Right ventricle myocardium inferior (tissue), 1 donor: ENCODE measurements around the gene CEMIP. TPM values are rescaled to one million over a fixed set of nuclear protein-coding genes. Genes with fewer than 3 reads are reported as not detected.

Experiments used
- ATAC-seq: fragments of 200-7000 bp; cut with Tn5 transposase; one replicate; pipeline ENCODE4 v1.9.1; 2020; ENCODE audit warnings: mild to moderate bottlenecking, moderate library complexity
- DNase-seq: peaks from one replicate; pipeline ENCODE4 v3.0.0; 2021; ENCODE audit errors: missing footprints
- intact Hi-C: fragments of 100-400 bp; cut with DNase I; formaldehyde crosslinking; loops from one replicate; pipeline ENCODE4 v1.11.0; 2022
- long read RNA-seq: library from polyadenylated mRNA; unstranded; transcript quantifications from one replicate; pipeline ENCODE4 v2.0.0, GENCODE V29; 2021
- total RNA-seq: library from RNA; stranded (reverse); fragmentation: NEBNext Ultra II Directional; extraction: Animal tissue kit (Norgen Biotek cat#: 25700); gene quantifications from one replicate; pipeline ENCODE4 v1.2.1, GENCODE V29; 2021
- donor health status: DM: no; HTN: yes; CAD: no; lungs with severe emphysema.

The CEMIP gene, protein sequence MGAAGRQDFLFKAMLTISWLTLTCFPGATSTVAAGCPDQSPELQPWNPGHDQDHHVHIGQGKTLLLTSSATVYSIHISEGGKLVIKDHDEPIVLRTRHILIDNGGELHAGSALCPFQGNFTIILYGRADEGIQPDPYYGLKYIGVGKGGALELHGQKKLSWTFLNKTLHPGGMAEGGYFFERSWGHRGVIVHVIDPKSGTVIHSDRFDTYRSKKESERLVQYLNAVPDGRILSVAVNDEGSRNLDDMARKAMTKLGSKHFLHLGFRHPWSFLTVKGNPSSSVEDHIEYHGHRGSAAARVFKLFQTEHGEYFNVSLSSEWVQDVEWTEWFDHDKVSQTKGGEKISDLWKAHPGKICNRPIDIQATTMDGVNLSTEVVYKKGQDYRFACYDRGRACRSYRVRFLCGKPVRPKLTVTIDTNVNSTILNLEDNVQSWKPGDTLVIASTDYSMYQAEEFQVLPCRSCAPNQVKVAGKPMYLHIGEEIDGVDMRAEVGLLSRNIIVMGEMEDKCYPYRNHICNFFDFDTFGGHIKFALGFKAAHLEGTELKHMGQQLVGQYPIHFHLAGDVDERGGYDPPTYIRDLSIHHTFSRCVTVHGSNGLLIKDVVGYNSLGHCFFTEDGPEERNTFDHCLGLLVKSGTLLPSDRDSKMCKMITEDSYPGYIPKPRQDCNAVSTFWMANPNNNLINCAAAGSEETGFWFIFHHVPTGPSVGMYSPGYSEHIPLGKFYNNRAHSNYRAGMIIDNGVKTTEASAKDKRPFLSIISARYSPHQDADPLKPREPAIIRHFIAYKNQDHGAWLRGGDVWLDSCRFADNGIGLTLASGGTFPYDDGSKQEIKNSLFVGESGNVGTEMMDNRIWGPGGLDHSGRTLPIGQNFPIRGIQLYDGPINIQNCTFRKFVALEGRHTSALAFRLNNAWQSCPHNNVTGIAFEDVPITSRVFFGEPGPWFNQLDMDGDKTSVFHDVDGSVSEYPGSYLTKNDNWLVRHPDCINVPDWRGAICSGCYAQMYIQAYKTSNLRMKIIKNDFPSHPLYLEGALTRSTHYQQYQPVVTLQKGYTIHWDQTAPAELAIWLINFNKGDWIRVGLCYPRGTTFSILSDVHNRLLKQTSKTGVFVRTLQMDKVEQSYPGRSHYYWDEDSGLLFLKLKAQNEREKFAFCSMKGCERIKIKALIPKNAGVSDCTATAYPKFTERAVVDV (N-terminal part only)
- 0.14 TPM for total RNA-seq
- long read RNA-seq = 0 reads

DNA sequence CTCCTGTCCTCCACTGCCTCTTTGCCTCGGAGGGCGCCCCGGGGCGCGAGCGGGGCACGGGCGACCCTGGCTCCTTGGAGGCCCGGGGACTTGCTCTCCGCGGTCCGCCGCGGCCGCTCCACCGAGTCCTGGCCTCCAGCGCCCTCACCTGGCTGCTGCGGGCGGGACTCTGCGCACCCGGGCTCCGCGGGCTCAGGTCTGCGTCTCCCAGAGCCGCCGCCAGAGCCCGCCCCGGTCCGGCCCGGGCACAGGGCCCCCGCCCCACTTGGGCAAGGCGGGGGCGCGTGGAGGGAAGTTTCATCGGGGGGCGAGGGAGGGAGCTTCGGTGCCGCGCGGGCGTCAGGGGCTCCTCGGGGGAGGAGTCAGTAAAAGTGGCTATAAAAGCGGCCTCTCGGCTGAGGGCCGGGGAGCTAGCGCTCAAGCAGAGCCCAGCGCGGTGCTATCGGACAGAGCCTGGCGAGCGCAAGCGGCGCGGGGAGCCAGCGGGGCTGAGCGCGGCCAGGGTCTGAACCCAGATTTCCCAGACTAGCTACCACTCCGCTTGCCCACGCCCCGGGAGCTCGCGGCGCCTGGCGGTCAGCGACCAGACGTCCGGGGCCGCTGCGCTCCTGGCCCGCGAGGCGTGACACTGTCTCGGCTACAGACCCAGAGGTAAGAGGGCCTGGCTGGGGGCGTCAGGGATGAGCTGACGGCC lies at the start of gene CEMIP:
Gene CEMIP (plus strand): TSS at position 407 of the 694 bp plus-strand sequence. CDS start 94,510 bp downstream, outside the sequence.
- DNase-seq (peak; percentile 86), ATAC-seq (peak; percentile 89)
- intact Hi-C loops = loop anchor here (1.0 to 5.0 kb wide), 3 partner anchors 142 to 322 kb away; no protein-coding TSS in a partner anchor

DNA sequence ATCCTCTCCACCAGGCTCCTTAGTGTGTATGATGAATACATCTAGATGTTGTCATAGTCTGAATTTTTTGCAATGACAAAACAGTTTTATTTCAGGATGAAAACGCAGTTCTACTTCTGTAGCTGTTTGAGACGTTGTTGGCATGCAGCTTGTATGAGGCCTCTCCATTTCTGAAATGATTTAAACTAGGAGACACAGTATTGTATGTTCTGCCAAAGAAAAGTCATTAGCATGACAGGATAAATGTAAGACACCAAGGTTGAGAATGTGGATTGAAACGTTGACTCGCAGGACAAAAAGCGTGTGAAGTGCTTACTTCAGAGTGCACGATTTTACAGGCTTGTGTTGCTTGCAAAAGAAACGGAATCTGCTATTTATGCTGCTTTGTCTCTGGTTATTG lies 48.8 kb upstream of the CEMIP start:
- intact Hi-C loops = no loop called here
- DNase-seq (no peak), ATAC-seq (no peak)

DNA sequence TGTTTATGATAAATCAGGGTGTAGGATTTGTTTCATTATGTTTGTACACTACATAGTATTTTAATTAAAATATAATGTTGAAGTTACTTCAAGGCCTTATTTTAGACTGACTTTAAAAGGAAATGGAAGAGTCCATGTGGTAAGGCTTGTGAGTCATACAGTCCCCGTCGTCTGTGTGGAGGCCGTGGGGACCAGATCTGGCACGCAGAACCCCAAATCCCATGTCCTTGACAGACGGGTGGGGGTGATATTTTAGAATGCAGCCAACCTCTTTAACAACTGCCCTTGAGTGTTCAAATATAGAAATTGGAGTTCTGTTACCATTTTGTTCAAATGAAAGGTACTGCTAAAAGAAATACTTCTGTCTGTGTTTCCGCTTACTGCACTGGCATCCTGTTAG lies 48.2 kb upstream of the CEMIP start:
- no peak for DNase-seq
- peak; percentile 48 for ATAC-seq
- intact Hi-C loops = no loop called here

DNA sequence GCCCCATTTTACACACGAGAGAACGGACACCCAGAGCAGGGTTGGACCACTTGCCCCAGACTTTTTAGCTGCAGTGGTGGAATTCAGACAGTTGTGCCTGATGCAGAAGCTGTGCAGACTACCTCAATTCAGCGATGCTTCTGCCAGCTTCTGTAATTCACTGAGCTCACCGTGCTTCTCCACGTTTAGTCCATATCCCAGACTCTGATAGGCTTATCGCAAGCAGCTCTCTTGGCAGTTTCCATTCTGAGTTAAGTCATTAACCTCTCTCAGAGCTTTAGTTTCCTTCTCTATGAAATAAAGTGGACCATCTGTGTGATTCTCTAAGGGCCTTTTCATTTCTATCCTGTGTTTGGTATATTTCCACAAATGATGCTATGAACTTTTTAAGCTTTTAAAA lies 47.0 kb upstream of the CEMIP start:
- ATAC-seq (peak; percentile 53), DNase-seq (no peak)
- intact Hi-C loops = no loop called here

DNA sequence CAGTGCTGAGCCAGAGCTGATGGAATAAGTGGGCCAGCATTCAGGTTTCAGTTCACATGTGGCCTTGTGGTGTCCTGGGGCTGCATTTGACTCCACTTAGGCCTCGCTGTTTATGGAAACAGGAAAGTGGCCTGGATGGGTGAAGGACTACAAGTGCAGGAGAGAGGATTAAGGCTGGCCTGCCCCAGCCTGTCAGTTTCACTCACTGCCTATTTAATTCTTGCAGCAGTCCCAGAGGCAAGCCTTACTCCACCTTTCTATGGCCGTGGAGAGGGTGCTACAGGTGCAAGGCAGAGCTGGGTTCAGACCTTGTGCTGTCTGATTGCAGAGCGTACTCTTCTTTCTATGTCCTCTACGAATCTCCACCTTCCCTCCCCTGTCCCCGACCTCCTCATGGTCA lies 46.4 kb upstream of the CEMIP start:
- ATAC-seq (no peak), DNase-seq (no peak)
- intact Hi-C loops = no loop called here

DNA sequence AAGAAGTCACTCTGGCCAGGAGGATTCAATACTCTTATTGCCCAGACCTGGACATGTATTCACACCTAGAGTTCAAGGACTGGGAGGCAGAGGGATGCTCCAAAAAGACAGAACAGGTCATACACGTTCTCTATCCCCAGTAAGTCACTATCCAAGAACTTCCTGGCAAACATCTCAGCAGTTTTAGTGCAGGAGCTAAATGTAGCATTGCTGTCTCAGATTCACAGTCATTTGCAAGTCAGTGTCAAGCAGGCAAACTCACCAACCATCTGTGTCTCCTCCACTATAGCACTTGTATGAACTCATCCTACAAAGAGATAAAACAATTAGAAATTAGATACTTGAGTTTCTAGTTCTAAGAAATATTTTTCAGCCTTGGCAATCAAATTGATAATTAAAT lies 45.7 kb upstream of the CEMIP start:
- DNase-seq (no peak), ATAC-seq (no peak)
- intact Hi-C loops = no loop called here

DNA sequence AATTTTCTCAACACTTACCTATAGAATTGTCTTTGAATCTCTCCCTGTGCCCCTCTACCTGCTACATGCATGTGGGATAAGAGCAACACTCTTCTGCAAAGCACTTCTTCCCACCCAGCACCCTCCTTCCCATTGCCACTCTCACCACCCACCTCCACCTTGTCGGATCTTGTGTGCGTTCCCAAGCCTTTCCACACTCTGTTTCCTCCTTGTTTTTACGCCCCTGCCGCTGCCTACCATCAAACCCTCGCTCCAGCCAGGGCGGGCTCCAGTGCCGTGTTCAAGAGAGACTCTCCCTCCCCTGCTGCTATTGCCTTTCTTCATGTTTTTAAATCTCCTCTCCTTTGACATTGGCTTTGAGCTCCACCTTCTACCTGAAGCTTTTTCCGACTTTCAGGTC lies 43.8 kb upstream of the CEMIP start:
- intact Hi-C loops = no loop called here
- ATAC-seq = no peak
- no peak for DNase-seq

DNA sequence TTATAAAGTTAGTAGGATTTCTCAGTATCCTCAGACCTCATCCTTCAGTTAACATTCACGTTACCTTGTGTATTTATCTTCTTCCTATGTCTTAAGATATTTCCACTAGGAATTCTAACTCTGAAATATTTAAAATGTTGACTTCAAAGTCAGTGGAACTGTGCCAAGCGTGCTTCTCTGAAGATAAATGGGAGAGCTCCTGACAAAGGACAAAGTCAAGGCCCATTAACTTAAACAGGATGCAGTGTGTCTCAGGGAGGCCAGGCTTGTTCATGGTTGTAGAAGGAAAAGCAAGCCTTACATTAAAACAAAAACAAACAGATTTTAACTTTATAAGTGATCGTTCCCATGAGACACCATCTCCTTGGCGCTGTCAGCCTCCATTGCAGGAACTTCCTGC lies 42.6 kb upstream of the CEMIP start:
- ATAC-seq (no peak), DNase-seq (no peak)
- intact Hi-C loops = no loop called here

DNA sequence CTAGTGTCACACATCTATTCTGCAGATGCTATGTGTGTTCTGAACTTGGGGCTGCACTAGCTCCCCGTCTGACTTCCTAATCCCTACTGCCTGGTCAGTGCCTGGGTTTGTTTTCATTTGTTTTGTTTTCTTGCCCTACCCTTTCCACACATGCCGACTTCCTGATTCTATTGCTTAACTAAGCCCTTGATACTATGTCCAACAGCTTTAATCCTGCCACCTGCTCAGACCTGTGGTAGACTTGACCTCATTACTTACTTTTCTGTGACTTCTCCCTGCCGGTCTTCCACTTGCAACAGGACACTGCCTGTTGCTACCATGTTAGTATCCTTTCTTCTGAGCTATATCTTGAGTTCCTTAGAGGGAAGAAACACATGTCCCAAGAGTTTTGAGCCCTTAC lies 39.3 kb upstream of the CEMIP start:
- ATAC-seq = no peak
- intact Hi-C loops = no loop called here
- DNase-seq = no peak

DNA sequence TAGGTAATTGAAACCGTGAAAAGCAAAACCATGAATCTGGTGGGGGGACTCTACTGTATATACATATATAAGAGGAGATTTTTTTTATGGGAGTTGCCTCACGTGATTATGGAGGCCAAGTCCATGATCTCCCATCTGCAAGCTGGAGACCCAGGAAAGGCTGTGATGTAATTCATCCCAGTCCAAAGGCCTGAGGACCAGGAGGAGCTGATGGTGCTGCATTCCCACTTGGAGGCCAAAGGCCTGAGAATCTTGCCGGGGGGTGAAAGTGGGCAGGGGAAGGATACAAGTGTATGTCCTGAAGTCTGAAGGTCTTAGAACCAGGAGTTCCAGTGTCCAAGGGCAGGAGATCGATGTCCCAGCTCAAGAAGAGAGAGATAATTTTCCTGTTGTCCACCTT lies 37.1 kb upstream of the CEMIP start:
- ATAC-seq = no peak

DNA sequence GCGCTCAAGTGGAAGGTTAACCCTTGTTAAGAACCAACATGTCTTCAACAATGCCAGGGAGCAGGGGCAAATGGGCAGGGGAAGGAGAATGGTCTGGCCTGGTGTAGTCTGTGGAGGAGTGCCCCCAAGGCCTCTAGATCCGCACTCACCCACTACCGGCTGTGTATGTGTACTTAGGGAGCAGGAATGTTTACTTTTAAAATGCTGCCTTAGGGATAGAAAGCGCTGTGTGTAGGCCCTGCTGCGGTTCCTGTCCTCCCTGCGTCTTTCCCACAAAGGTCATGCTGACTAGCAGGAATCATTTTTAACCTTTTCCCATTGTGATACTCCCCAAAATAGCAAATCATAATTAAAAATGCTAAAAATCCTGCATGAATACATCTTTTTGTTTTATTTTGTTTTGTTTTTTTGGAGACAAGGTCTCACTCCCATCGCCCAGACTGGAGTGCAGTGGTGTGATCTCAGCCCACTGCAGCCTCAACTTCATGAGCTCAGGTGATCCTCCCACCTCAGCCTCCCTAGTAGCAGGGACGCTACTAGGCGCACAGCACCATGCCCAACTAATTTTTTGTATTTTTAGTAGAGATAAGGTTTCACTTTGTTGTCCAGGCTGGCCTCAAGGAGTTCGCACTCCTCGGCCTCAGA lies 35.9 kb upstream of the CEMIP start:
- ATAC-seq (no peak), DNase-seq (no peak)
- intact Hi-C loops = no loop called here

More for the DNA sequence above, 37.1 kb upstream of the CEMIP start:
- intact Hi-C loops = no loop called here
- DNase-seq = no peak

DNA sequence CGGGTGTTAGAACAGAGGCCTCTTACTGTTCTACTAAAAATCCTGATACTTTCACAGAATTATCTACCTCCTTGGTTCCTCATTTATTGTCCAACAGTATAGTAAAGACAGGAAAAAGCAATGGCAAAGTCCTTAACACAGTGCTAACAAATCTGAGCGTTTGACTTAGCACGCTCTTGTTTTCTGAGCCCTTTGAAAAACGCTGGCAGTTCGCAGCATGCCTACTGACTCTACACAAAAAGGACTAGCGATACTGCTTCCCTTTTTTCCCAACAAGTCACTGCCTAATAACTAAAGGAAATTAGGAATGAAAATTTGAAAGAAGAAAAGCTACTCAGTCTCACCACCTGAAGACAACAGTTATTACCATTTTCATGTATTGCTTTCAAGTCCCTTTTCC lies 34.8 kb upstream of the CEMIP start:
- no peak for DNase-seq
- no peak for ATAC-seq
- intact Hi-C loops = no loop called here

DNA sequence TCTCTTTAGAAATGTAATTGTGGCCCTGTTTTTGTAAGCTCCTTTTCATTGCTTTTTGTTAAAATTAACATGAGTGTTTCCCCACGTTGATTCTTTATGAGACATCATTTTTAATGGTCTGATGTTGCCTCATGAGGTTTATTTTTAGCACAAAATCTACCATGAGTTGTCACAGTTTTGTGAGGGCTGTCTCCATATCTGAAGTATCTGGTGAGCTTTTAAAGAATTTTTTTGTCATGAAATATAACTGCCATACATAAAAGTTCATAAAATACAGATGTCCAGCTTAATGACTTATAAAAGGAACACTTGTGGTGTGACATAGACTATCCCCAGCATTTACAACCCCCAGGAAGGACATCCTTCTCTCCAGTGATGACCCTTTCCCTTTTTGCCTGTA lies 34.3 kb upstream of the CEMIP start:
- intact Hi-C loops = no loop called here
- ATAC-seq (no peak), DNase-seq (no peak)

DNA sequence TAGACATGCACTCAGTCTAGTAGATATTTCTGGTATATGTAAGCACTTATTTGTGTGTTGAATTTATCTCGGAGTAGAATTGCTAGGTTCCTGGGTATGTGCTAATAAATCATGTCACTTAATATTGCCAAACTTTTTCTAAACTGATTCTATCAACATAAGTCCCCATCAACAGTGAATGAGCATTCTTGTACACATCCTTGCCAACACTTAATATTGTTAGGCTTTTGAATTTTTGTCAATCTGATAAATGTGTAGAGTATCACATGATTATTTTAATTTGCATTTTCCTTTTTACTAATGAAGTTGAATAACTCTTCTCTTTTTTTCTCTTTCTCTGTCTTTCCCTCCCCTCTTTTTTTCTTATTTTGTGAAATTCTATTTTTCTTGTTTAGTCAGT lies 33.3 kb upstream of the CEMIP start:
- no peak for DNase-seq
- no peak for ATAC-seq
- intact Hi-C loops = no loop called here

DNA sequence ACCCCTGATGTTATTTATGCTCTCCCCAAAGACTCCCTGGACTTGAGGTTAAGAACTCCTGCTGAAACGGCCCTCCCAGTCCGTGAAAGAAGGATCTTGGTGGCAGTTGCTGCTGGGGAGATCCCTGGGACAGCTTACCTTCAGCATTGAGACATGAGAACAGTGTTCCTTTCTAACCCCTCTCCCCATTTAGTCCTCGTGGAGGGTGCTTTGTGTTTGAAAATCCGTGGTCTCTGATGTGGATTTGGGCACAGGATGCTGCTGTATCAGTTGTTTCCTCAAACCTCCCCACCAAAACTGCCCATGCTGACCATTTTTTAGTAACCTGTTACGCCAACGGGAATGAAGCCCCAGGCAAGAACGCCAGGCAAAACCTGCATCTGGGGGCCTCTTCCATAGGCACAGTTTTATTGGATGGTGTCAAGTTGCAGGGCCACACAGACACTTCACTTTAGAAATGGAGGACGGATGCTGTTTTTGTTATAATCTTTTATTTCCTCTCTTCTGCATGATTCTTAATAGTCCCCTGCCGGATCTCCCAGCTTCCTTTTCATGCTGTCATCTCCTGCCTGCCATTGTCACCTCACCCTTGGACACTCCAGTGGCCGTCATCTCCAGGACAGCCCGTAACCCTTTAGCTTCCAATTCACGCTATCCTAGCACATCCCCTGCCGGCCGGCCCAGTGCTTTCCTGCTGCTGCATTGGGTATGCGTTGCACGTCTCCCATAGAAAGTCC lies 31.7 kb upstream of the CEMIP start:
- intact Hi-C loops = no loop called here
- DNase-seq = no peak
- no peak for ATAC-seq

DNA sequence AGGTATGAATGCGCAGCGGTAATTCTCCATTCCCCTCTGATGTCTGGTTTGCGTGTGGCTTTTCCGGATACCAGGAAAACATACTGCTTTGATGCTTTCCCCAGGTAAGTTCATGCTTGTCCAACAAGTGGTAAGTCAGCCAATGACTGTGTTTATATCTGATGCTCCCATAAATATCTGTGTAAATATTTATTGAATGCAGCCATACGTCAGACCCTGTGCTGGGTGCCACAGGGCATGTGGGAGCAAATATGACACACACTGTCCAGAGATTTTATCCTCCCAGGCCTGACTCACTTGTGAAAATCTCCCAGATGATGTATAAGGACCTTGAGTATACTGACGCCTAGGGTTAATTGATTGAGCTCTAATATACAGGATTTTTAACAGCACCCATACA lies 29.6 kb upstream of the CEMIP start:
- ATAC-seq = no peak
- DNase-seq = no peak
- intact Hi-C loops = no loop called here

DNA sequence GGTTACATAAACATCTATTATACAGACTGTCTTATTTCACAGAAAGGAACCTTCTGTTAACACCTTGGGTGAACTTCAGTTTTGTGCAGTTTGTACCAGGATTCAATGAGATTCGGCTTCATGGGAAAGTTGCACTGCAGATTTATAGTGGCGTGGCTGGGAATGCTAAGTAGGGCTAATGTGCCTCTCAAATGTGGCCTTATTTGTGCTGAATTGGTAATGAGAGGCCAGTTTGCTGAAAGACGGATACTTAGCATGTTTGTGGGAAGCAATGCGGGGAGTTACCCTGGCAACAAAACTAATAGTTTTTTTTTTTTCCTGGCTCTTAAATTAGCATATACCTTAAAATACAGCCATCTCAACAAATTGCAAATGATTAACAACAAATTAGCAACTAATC lies 28.6 kb upstream of the CEMIP start:
- no peak for ATAC-seq
- intact Hi-C loops = no loop called here
- DNase-seq = no peak

DNA sequence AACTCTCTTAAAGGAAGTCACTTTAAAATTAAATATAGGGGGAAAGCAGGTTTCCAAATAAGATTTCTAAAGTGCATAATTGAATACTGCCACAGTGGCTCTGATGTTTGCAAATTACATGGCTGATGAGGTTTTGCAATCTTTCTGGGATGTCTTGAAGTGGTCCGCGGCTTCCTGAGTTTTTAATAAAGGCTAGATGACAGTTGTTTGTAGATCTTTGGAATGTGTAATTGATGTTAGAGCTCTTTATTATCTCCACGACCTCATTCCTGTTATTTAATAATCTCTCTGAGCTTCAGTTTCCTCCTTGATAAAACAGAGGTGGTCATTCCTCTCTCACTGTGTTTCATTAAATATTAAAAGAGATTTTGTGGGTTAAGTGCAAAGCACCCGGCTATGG lies 27.0 kb upstream of the CEMIP start:
- intact Hi-C loops = no loop called here
- DNase-seq (no peak), ATAC-seq (no peak)
